ENCODE measurements around the gene RPP25.

Gene RPP25

DNA sequence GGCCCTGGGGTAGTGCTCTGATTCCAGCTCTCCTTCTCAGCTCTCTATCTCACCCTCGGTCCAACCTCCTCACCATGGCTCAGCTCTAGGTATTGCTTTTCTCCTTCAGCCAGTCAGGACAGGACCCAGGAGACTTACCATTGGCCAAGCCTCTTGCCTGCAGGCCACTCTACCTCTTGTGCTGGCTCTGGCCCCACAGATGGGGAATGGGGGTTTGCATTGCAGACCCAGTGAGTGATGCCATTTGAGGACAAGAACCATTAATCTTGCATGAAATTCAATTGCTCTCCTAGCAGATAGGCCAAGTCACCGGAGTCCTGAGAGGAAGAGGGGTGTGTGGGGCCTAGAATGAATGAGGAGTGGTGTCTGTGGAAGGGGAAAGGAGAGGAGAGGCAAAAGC lies 6.1 kb upstream of the RPP25 start:
- H3K4me3 ChIP-seq (ENCODE audit: low read depth in 1 of 2, low read length in 1 of 2) = no peak overlapping the region
- H3K4me1 ChIP-seq (ENCODE audit: control insufficient read depth in 1 of 2, insufficient read depth in 1 of 2, low read depth in 1 of 2, low read length in 1 of 2) = peaks cover 2 to 16% of the 10 kb centered on the region in 2 experiments
- H3K27me3 ChIP-seq = peaks cover 73% of the 10 kb centered on the region
- no peaks in the 10 kb centered on the region for H3K36me3 ChIP-seq
- H3K27ac ChIP-seq = no peak overlapping the region
- H3K9me3 ChIP-seq = no peaks in the 10 kb centered on the region
- TF ChIP-seq, protein P1, sequence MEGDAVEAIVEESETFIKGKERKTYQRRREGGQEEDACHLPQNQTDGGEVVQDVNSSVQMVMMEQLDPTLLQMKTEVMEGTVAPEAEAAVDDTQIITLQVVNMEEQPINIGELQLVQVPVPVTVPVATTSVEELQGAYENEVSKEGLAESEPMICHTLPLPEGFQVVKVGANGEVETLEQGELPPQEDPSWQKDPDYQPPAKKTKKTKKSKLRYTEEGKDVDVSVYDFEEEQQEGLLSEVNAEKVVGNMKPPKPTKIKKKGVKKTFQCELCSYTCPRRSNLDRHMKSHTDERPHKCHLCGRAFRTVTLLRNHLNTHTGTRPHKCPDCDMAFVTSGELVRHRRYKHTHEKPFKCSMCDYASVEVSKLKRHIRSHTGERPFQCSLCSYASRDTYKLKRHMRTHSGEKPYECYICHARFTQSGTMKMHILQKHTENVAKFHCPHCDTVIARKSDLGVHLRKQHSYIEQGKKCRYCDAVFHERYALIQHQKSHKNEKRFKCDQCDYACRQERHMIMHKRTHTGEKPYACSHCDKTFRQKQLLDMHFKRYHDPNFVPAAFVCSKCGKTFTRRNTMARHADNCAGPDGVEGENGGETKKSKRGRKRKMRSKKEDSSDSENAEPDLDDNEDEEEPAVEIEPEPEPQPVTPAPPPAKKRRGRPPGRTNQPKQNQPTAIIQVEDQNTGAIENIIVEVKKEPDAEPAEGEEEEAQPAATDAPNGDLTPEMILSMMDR (IDR thresholded peaks at IDR 0.05) = no peak

- Histone ChIP-seq H3K27ac (no peak overlapping the region), H3K27me3 (peaks cover 78% of the 10 kb centered on the region), H3K9me3 (no peaks in the 10 kb centered on the region), H3K36me3 (no peaks in the 10 kb centered on the region), H3K4me3 (ENCODE audit: low read depth in 1 of 2, low read length in 1 of 2) (no peak overlapping the region), H3K4me1 (ENCODE audit: control insufficient read depth in 1 of 2, insufficient read depth in 1 of 2, low read depth in 1 of 2, low read length in 1 of 2) (peaks cover 7 to 20% of the 10 kb centered on the region in 2 experiments)
- TF ChIP-seq, protein P1 (IDR thresholded peaks at IDR 0.05) = no peak
Observed at GRCh38 chr15:74962219-74962618, 5.6 kb upstream of the RPP25 start.

DNA sequence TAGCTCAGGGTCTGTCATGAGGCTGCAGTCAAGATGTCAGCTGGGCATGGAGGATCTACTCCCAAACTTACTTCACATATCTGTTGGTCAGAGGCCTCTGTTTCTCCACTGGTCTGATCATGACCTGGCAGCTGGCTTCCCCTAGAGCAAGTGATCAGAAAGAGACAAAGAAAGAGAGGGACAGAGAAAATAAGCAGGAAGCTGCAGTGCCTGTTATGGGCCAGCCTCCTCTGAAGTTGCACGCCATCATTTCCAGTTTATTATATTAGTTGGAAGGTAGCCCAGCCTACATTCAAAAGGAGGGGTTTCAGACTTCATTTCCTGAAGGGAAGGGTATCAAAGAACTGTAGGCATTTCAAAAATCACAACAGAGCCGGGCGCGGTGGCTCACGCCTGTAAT lies 5.0 kb upstream of the RPP25 start:
- Histone ChIP-seq H3K36me3 (no peaks in the 10 kb centered on the region), H3K27me3 (peaks cover 84% of the 10 kb centered on the region), H3K9me3 (no peaks in the 10 kb centered on the region), H3K4me3 (ENCODE audit: low read depth in 1 of 2, low read length in 1 of 2) (no peak overlapping the region), H3K27ac (no peak overlapping the region), H3K4me1 (ENCODE audit: control insufficient read depth in 1 of 2, insufficient read depth in 1 of 2, low read depth in 1 of 2, low read length in 1 of 2) (peaks cover 12 to 26% of the 10 kb centered on the region in 2 experiments)
- TF ChIP-seq, protein P1 (IDR thresholded peaks at IDR 0.05) = no peak

GRCh38 chr15:74960995-74961588 lies 4.5 kb upstream of the RPP25 start:
- no peaks in the 10 kb centered on the region for H3K36me3 ChIP-seq
- H3K4me3 ChIP-seq (ENCODE audit: low read depth in 1 of 2, low read length in 1 of 2) = no peak overlapping the region
- TF ChIP-seq, protein P1 (IDR thresholded peaks at IDR 0.05) = no peak
- H3K9me3 ChIP-seq = no peaks in the 10 kb centered on the region
- peaks cover 15 to 31% of the 10 kb centered on the region in 2 experiments for H3K4me1 ChIP-seq (ENCODE audit: control insufficient read depth in 1 of 2, insufficient read depth in 1 of 2, low read depth in 1 of 2, low read length in 1 of 2)
- H3K27me3 ChIP-seq = peaks cover 89% of the 10 kb centered on the region
- no peak overlapping the region for H3K27ac ChIP-seq

- H3K36me3 ChIP-seq = no peaks in the 10 kb centered on the region
- peaks cover 94% of the 10 kb centered on the region for H3K27me3 ChIP-seq
- H3K27ac ChIP-seq = no peak overlapping the region
- TF ChIP-seq, protein P1 (IDR thresholded peaks at IDR 0.05) = no peak
- no peak overlapping the region for H3K4me3 ChIP-seq (ENCODE audit: low read depth in 1 of 2, low read length in 1 of 2)
- H3K9me3 ChIP-seq = no peaks in the 10 kb centered on the region
- H3K4me1 ChIP-seq (ENCODE audit: control insufficient read depth in 1 of 2, insufficient read depth in 1 of 2, low read depth in 1 of 2, low read length in 1 of 2) = peaks cover 23 to 38% of the 10 kb centered on the region in 2 experiments
Observed at GRCh38 chr15:74960286-74960685, 3.7 kb upstream of the RPP25 start.
